ENCODE data around the gene MYT1. TPM values are rescaled to one million over a fixed set of nuclear protein-coding genes. Genes with fewer than 3 reads are reported as not detected.

The MYT1 gene
- total RNA-seq, 1 donor from 2014 or later = not detected

- TF ChIP-seq CTCF (IDR thresholded peaks at IDR 0.05) = no peak
- no peak for TF ChIP-seq POLR2A (IDR thresholded peaks at IDR 0.05)
- TF ChIP-seq POLR2AphosphoS5 (IDR thresholded peaks at IDR 0.05; ENCODE audit: insufficient read depth in 1 of 2, low read depth in 1 of 2) = no peak
- no peaks in the 10 kb centered on the region for H3K27me3 ChIP-seq
- H3K4me1 ChIP-seq = peaks cover 18% of the 10 kb centered on the region
- no peaks in the 10 kb centered on the region for H3K9me3 ChIP-seq
- no peaks in the 10 kb centered on the region for H3K36me3 ChIP-seq
- no peak for DNase-seq (ENCODE audit: extremely low spot score in 2 of 2)
- H3K27ac ChIP-seq = no peak overlapping the region
- intact Hi-C loops (cut with DNase I) = no loop called here
- H3K4me3 ChIP-seq = no peak overlapping the region
Observed at GRCh38 chr20:64214952-64215351, 50.7 kb downstream of the MYT1 start.

- intact Hi-C loops (cut with DNase I) = no loop called here
- Histone ChIP-seq H3K9me3 (no peaks in the 10 kb centered on the region), H3K27ac (no peak overlapping the region), H3K4me3 (no peak overlapping the region), H3K4me1 (peaks cover 18% of the 10 kb centered on the region), H3K27me3 (no peaks in the 10 kb centered on the region), H3K36me3 (no peaks in the 10 kb centered on the region)
- no peak for TF ChIP-seq POLR2A (IDR thresholded peaks at IDR 0.05)
- TF ChIP-seq POLR2AphosphoS5 (IDR thresholded peaks at IDR 0.05; ENCODE audit: insufficient read depth in 1 of 2, low read depth in 1 of 2) = no peak
- TF ChIP-seq CTCF (IDR thresholded peaks at IDR 0.05) = no peak
- DNase-seq (ENCODE audit: extremely low spot score in 2 of 2) = no peak
Observed at GRCh38 chr20:64216036-64216435, 51.8 kb downstream of the MYT1 start.

- Histone ChIP-seq H3K27ac (no peak overlapping the region), H3K4me3 (no peak overlapping the region), H3K4me1 (peaks cover 18% of the 10 kb centered on the region), H3K9me3 (no peaks in the 10 kb centered on the region), H3K27me3 (no peaks in the 10 kb centered on the region), H3K36me3 (no peaks in the 10 kb centered on the region)
- intact Hi-C loops (cut with DNase I) = no loop called here
- no peak for TF ChIP-seq CTCF (IDR thresholded peaks at IDR 0.05)
- no peak for TF ChIP-seq POLR2AphosphoS5 (IDR thresholded peaks at IDR 0.05; ENCODE audit: insufficient read depth in 1 of 2, low read depth in 1 of 2)
- TF ChIP-seq POLR2A (IDR thresholded peaks at IDR 0.05) = no peak
- no peak for DNase-seq (ENCODE audit: extremely low spot score in 2 of 2)
Observed at GRCh38 chr20:64216910-64217309, 52.7 kb downstream of the MYT1 start.

- Histone ChIP-seq H3K27ac (no peak overlapping the region), H3K27me3 (no peaks in the 10 kb centered on the region), H3K9me3 (no peaks in the 10 kb centered on the region), H3K4me3 (no peak overlapping the region), H3K4me1 (peaks cover 13% of the 10 kb centered on the region), H3K36me3 (no peaks in the 10 kb centered on the region)
- no peak for TF ChIP-seq POLR2AphosphoS5 (IDR thresholded peaks at IDR 0.05; ENCODE audit: insufficient read depth in 1 of 2, low read depth in 1 of 2)
- no peak for TF ChIP-seq CTCF (IDR thresholded peaks at IDR 0.05)
- no peak for TF ChIP-seq POLR2A (IDR thresholded peaks at IDR 0.05)
- DNase-seq (ENCODE audit: extremely low spot score in 2 of 2) = no peak
- intact Hi-C loops (cut with DNase I) = no loop called here
Observed at GRCh38 chr20:64217539-64218221, 53.4 kb downstream of the MYT1 start.

GRCh38 chr20:64219202-64219601, 55.0 kb downstream of the MYT1 start:
- no peaks in the 10 kb centered on the region for H3K9me3 ChIP-seq
- peaks cover 10% of the 10 kb centered on the region for H3K4me1 ChIP-seq
- no peak for DNase-seq (ENCODE audit: extremely low spot score in 2 of 2)
- no peak overlapping the region for H3K4me3 ChIP-seq
- H3K36me3 ChIP-seq = no peaks in the 10 kb centered on the region
- intact Hi-C loops (cut with DNase I) = no loop called here
- H3K27ac ChIP-seq = no peak overlapping the region
- no peaks in the 10 kb centered on the region for H3K27me3 ChIP-seq
- TF ChIP-seq CTCF (IDR thresholded peaks at IDR 0.05) = no peak
- TF ChIP-seq POLR2AphosphoS5 (IDR thresholded peaks at IDR 0.05; ENCODE audit: insufficient read depth in 1 of 2, low read depth in 1 of 2) = no peak
- TF ChIP-seq POLR2A (IDR thresholded peaks at IDR 0.05) = no peak
